ENCODE data around the gene SCAF1. TPM values are rescaled to one million over a fixed set of nuclear protein-coding genes. Genes with fewer than 3 reads are reported as not detected.

Gene SCAF1
- total RNA-seq, 1 experiment from 2014 or later = 81.3 TPM

DNA sequence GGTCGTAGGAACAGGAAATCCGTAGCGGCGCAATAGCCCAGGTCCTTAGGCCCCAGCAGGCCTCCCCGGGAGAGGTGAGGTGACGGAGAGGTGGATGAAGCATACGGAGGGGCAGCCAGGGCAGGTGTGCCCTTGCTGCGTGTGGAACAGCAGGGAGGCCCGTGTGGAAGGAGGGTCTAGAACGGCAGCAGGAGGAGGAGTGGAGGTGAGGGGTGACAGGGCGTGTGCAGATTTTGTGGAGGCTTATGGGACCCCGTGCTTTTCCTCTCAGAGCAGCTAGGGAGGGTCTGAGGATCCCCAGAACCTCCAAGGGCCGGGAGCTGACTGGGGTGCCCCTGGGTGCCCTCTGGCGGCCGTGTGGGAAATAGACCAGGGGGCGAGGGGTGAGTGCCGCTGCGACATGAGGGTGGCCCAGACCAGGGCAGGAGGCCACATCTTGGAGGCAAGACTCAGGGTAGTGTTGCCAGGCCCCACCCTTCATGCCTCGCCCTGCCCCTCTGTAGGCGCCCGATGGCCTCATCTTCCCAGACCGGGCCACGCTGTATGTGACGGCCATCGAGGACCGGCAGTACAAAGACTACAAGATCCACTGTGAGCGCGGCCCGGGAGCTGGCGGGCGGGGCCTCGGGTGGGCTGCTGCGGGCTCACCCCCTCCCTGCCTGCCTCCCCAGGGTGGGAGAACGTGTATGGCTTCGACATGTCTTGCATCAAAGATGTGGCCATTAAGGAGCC is 42.4 kb downstream of the SCAF1 start:
- Mint-ChIP-seq H3K9me3 (ENCODE audit: unreplicated experiment) (no peaks in the 10 kb centered on the region), H3K36me3 (ENCODE audit: insufficient read depth, unreplicated experiment) (peaks cover 85% of the 10 kb centered on the region), H3K4me1 (ENCODE audit: insufficient read depth, unreplicated experiment) (peaks cover 9% of the 10 kb centered on the region), H3K27ac (ENCODE audit: low read depth, unreplicated experiment) (no peak overlapping the region), H3K27me3 (ENCODE audit: insufficient read depth, unreplicated experiment) (no peaks in the 10 kb centered on the region), H3K4me3 (ENCODE audit: unreplicated experiment) (no peak overlapping the region)
- no peak for DNase-seq (ENCODE audit: unreplicated experiment)
- intact Hi-C loops (cut with micrococcal nuclease) = no loop called here
- ChIA-PET CTCF (interaction anchor here (1.0 to 1.6 kb wide), 5 partner anchors 8 to 326 kb away, joined by 3 to 5 read pairs (median 3); no protein-coding TSS in a partner anchor), POLR2A (interaction anchor here (1.0 kb wide), 1 partner anchor 43 kb away, joined by 4 read pairs; no protein-coding TSS in a partner anchor)
- no TSS peak for BruUV-seq (replicated peaks)
- TF ChIP-seq, protein P1, sequence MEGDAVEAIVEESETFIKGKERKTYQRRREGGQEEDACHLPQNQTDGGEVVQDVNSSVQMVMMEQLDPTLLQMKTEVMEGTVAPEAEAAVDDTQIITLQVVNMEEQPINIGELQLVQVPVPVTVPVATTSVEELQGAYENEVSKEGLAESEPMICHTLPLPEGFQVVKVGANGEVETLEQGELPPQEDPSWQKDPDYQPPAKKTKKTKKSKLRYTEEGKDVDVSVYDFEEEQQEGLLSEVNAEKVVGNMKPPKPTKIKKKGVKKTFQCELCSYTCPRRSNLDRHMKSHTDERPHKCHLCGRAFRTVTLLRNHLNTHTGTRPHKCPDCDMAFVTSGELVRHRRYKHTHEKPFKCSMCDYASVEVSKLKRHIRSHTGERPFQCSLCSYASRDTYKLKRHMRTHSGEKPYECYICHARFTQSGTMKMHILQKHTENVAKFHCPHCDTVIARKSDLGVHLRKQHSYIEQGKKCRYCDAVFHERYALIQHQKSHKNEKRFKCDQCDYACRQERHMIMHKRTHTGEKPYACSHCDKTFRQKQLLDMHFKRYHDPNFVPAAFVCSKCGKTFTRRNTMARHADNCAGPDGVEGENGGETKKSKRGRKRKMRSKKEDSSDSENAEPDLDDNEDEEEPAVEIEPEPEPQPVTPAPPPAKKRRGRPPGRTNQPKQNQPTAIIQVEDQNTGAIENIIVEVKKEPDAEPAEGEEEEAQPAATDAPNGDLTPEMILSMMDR (IDR thresholded peaks at IDR 0.05; ENCODE audit: unreplicated experiment) = peak; percentile 53

DNA sequence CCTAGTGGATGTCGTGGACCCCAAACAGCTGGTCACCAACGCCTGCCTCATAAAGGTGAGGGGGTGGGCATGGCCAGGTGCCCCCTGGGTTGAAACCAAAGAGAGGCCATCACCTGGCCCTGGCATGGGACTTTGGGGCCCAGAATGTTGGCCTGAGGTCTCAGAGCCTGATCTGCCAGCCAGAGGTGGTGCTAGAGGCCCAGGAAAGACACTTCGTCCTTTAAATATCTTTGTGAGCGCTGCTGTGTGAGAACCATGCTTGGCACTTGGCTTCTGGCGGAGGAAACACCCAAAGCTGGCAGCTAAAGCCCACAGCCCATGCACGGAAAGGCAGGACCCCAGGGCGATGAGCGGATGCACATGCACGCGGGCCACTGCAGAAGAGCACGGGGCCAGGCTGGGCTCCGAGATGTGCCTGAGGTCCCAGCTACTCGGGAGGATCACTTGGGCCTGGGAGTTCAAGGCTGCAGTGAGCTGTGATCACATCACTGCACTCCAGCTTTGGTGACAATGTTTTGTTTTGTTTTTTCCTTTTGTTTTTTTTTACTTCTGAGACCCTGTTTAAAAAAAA is 43.1 kb downstream of the SCAF1 start:
- BruUV-seq (replicated peaks) = no TSS peak
- H3K27me3 Mint-ChIP-seq (ENCODE audit: insufficient read depth, unreplicated experiment) = no peaks in the 10 kb centered on the region
- CTCF ChIA-PET = interaction anchor here (0.6 to 1.6 kb wide), 9 partner anchors 8 to 581 kb away, joined by 3 to 8 read pairs (median 3); no protein-coding TSS in a partner anchor
- H3K36me3 Mint-ChIP-seq (ENCODE audit: insufficient read depth, unreplicated experiment) = peaks cover 86% of the 10 kb centered on the region
- no peak overlapping the region for H3K4me3 Mint-ChIP-seq (ENCODE audit: unreplicated experiment)
- TF ChIP-seq, protein P1 (IDR thresholded peaks at IDR 0.05; ENCODE audit: unreplicated experiment) = peak; percentile 13
- POLR2A ChIA-PET = interaction anchor here (1.0 kb wide), 1 partner anchor 44 kb away, joined by 4 read pairs; no protein-coding TSS in a partner anchor
- DNase-seq (ENCODE audit: unreplicated experiment) = no peak
- peak overlapping the region; percentile 57 for H3K27ac Mint-ChIP-seq (ENCODE audit: low read depth, unreplicated experiment)
- intact Hi-C loops (cut with micrococcal nuclease) = no loop called here
- no peaks in the 10 kb centered on the region for H3K9me3 Mint-ChIP-seq (ENCODE audit: unreplicated experiment)
- peaks cover 6% of the 10 kb centered on the region for H3K4me1 Mint-ChIP-seq (ENCODE audit: insufficient read depth, unreplicated experiment)

DNA sequence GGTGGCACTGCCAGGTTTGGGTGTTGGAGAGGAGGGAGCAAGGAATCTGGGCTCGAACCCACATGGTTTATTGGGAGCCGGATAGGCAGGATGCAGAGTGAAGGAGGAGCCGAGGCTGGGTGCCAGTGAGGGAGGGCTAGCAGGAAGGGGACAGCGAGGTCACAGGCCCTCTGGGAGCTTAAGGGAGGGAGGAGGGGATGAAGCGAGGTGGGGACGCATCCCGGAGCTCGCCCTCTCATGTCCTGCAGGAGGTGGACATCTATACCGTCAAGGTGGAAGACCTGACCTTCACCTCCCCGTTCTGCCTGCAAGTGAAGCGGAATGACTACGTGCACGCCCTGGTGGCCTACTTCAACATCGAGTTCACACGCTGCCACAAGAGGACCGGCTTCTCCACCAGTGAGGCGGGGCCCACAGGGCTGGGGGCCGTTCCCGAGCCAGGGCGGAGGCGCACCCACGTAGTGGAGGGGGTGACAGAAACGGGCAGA is 43.9 kb downstream of the SCAF1 start:
- H3K9me3 Mint-ChIP-seq (ENCODE audit: unreplicated experiment) = no peaks in the 10 kb centered on the region
- no TSS peak for BruUV-seq (replicated peaks)
- peak overlapping the region; percentile 57 for H3K27ac Mint-ChIP-seq (ENCODE audit: low read depth, unreplicated experiment)
- H3K27me3 Mint-ChIP-seq (ENCODE audit: insufficient read depth, unreplicated experiment) = no peaks in the 10 kb centered on the region
- peaks cover 81% of the 10 kb centered on the region for H3K36me3 Mint-ChIP-seq (ENCODE audit: insufficient read depth, unreplicated experiment)
- TF ChIP-seq, protein P1 (IDR thresholded peaks at IDR 0.05; ENCODE audit: unreplicated experiment) = no peak
- H3K4me3 Mint-ChIP-seq (ENCODE audit: unreplicated experiment) = no peak overlapping the region
- H3K4me1 Mint-ChIP-seq (ENCODE audit: insufficient read depth, unreplicated experiment) = peaks cover 12% of the 10 kb centered on the region
- DNase-seq (ENCODE audit: unreplicated experiment) = no peak
- ChIA-PET POLR2A (no interaction called here), CTCF (interaction anchor here (0.6 to 1.0 kb wide), 5 partner anchors 9 to 580 kb away, joined by 3 to 8 read pairs (median 3); no protein-coding TSS in a partner anchor)
- intact Hi-C loops (cut with micrococcal nuclease) = no loop called here

DNA sequence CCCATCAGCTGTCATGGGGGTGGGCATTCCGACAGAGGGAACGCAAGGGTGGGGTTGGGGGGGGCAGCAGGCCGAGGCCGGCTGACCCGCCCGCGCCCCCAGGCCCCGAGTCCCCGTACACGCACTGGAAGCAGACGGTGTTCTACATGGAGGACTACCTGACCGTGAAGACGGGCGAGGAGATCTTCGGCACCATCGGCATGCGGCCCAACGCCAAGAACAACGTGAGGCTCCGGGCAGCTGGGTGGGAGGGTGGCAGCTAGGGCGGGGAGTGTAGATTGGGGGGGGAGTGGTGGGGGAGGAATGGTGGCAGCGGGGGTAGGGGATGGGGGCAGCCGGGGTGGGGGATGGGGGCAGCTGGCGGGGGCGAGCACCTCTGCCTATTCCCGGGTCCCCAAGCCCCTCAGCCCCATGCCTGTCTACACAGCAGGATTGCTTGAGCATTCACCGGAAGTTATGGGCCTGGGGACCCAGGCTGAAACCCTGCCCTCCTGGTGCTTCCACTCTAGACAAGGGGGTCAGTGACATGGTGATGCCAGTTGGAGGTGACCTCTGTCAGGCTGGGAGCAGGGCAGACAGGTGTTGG is 44.6 kb downstream of the SCAF1 start:
- Mint-ChIP-seq H3K4me3 (ENCODE audit: unreplicated experiment) (no peak overlapping the region), H3K9me3 (ENCODE audit: unreplicated experiment) (no peaks in the 10 kb centered on the region), H3K36me3 (ENCODE audit: insufficient read depth, unreplicated experiment) (peaks cover 74% of the 10 kb centered on the region), H3K27ac (ENCODE audit: low read depth, unreplicated experiment) (no peak overlapping the region), H3K27me3 (ENCODE audit: insufficient read depth, unreplicated experiment) (no peaks in the 10 kb centered on the region), H3K4me1 (ENCODE audit: insufficient read depth, unreplicated experiment) (peaks cover 14% of the 10 kb centered on the region)
- no TSS peak for BruUV-seq (replicated peaks)
- DNase-seq (ENCODE audit: unreplicated experiment) = no peak
- ChIA-PET POLR2A (interaction anchor here (0.6 kb wide), 1 partner anchor 64 kb away, joined by 3 read pairs; no protein-coding TSS in a partner anchor), CTCF (interaction anchor here (0.6 to 1.0 kb wide), 4 partner anchors 13 to 196 kb away, joined by 3 to 4 read pairs (median 4); no protein-coding TSS in a partner anchor)
- TF ChIP-seq, protein P1 (IDR thresholded peaks at IDR 0.05; ENCODE audit: unreplicated experiment) = no peak
- intact Hi-C loops (cut with micrococcal nuclease) = no loop called here

Data from MCF 10A (cell line).